Measurements from ENCODE around the gene ANO10. TPM values are rescaled to one million over a fixed set of nuclear protein-coding genes. Genes with fewer than 3 reads are reported as not detected.

The ANO10 gene
- total and polyA plus RNA-seq, 2 donors (not counting 3 experiments of a cell fraction or from before 2014, with no cell fraction given) = 28.4 to 45.8 TPM

GRCh38 chr3:43363621-43364266, 258.1 kb downstream of the ANO10 start:
- no peak for FAIRE-seq
- Histone ChIP-seq H3K9me3 (replicated peaks; ENCODE audit: control insufficient read depth, insufficient read depth, low read length) (no peaks in the 10 kb centered on the region), H3K4me2 (ENCODE audit: insufficient read depth, low read length) (no peak overlapping the region), H3K36me3 (ENCODE audit: control insufficient read depth in 2 of 2, extremely low read depth in 1 of 2, insufficient read depth in 2 of 2, low read length in 2 of 2) (peaks cover 0 to 4% of the 10 kb centered on the region in 2 experiments), H4K20me1 (replicated peaks; ENCODE audit: control insufficient read depth, extremely low read depth, insufficient read depth, low read length) (no peaks in the 10 kb centered on the region), H3K27ac (ENCODE audit: insufficient read depth, low read depth, low read length) (no peak overlapping the region), H2AFZ (ENCODE audit: low read depth, low read length) (no peak overlapping the region), H3K27me3 (ENCODE audit: control insufficient read depth in 2 of 2, insufficient read depth in 2 of 2, low read length in 2 of 2) (no peaks in the 10 kb centered on the region), H3K9ac (replicated peaks; ENCODE audit: extremely low read depth, insufficient read depth, low read length) (no peak overlapping the region), H3K4me3 (replicated peaks in 1 of 3; ENCODE audit: insufficient read depth in 1 of 3, low read depth in 1 of 3, low read length in 3 of 3) (no peak overlapping the region), H3K9me1 (replicated peaks; ENCODE audit: control insufficient read depth, extremely low read depth, insufficient read depth, low read length) (no peaks in the 10 kb centered on the region), H3K4me1 (ENCODE audit: control insufficient read depth, extremely low read depth, insufficient read depth, low read length) (no peaks in the 10 kb centered on the region), H3K79me2 (ENCODE audit: control insufficient read depth, insufficient read depth, low read length) (no peaks in the 10 kb centered on the region)
- TF ChIP-seq, protein P1, sequence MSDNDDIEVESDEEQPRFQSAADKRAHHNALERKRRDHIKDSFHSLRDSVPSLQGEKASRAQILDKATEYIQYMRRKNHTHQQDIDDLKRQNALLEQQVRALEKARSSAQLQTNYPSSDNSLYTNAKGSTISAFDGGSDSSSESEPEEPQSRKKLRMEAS (IDR thresholded peaks at IDR 0.05; ENCODE audit: insufficient read depth, insufficient read length) = no peak
- TF ChIP-seq POLR2A (IDR thresholded peaks at IDR 0.05; ENCODE audit: low read depth, low read length) = no peak
- TF ChIP-seq FOS (IDR thresholded peaks at IDR 0.05; ENCODE audit: borderline replicate concordance, insufficient read depth, low read length) = no peak
- TF ChIP-seq EZH2 (IDR thresholded peaks at IDR 0.05; ENCODE audit: borderline replicate concordance, low read depth, low read length, severe bottlenecking) = no peak
- TF ChIP-seq JUN (IDR thresholded peaks at IDR 0.05; ENCODE audit: borderline replicate concordance, insufficient read depth, insufficient read length, low read depth) = no peak
- TF ChIP-seq GATA2 (IDR thresholded peaks at IDR 0.05; ENCODE audit: insufficient read depth, insufficient read length, low read depth, low read length) = no peak
- TF ChIP-seq POLR2AphosphoS5 (IDR thresholded peaks at IDR 0.05; ENCODE audit: insufficient read depth, low read depth, low read length) = no peak
- BruUV-seq (replicated peaks) = no TSS peak
- no peak for DNase-seq (ENCODE audit: low read depth, low spot score)
- dilution Hi-C loops (cut with MboI; ENCODE audit: extremely low pct_ligation_motif_present, low sequenced_read_pairs) = no loop called here
- intact Hi-C loops (cut with micrococcal nuclease) = no loop called here
- ChIA-PET CTCF (no interaction called here), POLR2A (interaction anchor here (0.6 kb wide), 2 partner anchors 12 to 134 kb away, joined by 3 to 6 read pairs; no protein-coding TSS in a partner anchor)

GRCh38 chr3:43362961-43363360, 258.9 kb downstream of the ANO10 start:
- H3K36me3 ChIP-seq (ENCODE audit: control insufficient read depth in 2 of 2, extremely low read depth in 1 of 2, insufficient read depth in 2 of 2, low read length in 2 of 2) = peaks cover 0 to 4% of the 10 kb centered on the region in 2 experiments
- no peaks in the 10 kb centered on the region for H3K9me3 ChIP-seq (replicated peaks; ENCODE audit: control insufficient read depth, insufficient read depth, low read length)
- dilution Hi-C loops (cut with MboI; ENCODE audit: extremely low pct_ligation_motif_present, low sequenced_read_pairs) (no loop called here), intact Hi-C loops (cut with micrococcal nuclease) (no loop called here)
- TF ChIP-seq EZH2 (IDR thresholded peaks at IDR 0.05; ENCODE audit: borderline replicate concordance, low read depth, low read length, severe bottlenecking) = no peak
- H3K9ac ChIP-seq (replicated peaks; ENCODE audit: extremely low read depth, insufficient read depth, low read length) = no peak overlapping the region
- ChIA-PET POLR2A (interaction anchor here (0.6 kb wide), 1 partner anchor 13 kb away, joined by 3 read pairs; no protein-coding TSS in a partner anchor), CTCF (no interaction called here)
- no peak overlapping the region for H2AFZ ChIP-seq (ENCODE audit: low read depth, low read length)
- H3K79me2 ChIP-seq (ENCODE audit: control insufficient read depth, insufficient read depth, low read length) = no peaks in the 10 kb centered on the region
- no peak overlapping the region for H3K4me2 ChIP-seq (ENCODE audit: insufficient read depth, low read length)
- FAIRE-seq (no peak), DNase-seq (ENCODE audit: low read depth, low spot score) (no peak)
- H3K4me3 ChIP-seq (replicated peaks in 1 of 3; ENCODE audit: insufficient read depth in 1 of 3, low read depth in 1 of 3, low read length in 3 of 3) = no peak overlapping the region
- H3K9me1 ChIP-seq (replicated peaks; ENCODE audit: control insufficient read depth, extremely low read depth, insufficient read depth, low read length) = no peaks in the 10 kb centered on the region
- BruUV-seq (replicated peaks) = no TSS peak
- H3K4me1 ChIP-seq (ENCODE audit: control insufficient read depth, extremely low read depth, insufficient read depth, low read length) = no peaks in the 10 kb centered on the region
- H3K27me3 ChIP-seq (ENCODE audit: control insufficient read depth in 2 of 2, insufficient read depth in 2 of 2, low read length in 2 of 2) = no peaks in the 10 kb centered on the region
- no peaks in the 10 kb centered on the region for H4K20me1 ChIP-seq (replicated peaks; ENCODE audit: control insufficient read depth, extremely low read depth, insufficient read depth, low read length)
- H3K27ac ChIP-seq (ENCODE audit: insufficient read depth, low read depth, low read length) = no peak overlapping the region
